PC-3 (cell line): ENCODE results near the gene FBXO24.

Experiments used
- EZH2 ChIP-seq: fragments of 300-600 bp; sonication (generic); IDR thresholded peaks from one replicate; pipeline ENCODE4 v1.6.1; 2017; ENCODE audit warnings: antibody characterized with exemption, mild to moderate bottlenecking, low read length; ENCODE audit not compliant: unreplicated experiment
- TF ChIP-seq, protein P1 (sequence below): fragments of 300-600 bp; sonication (generic); conservative IDR thresholded peaks from 2 replicates; pipeline ENCODE4 v1.5.1; 2017; ENCODE audit warnings: antibody characterized with exemption, low read depth, mild to moderate bottlenecking, low read length

GRCh38 chr7:100584683-100585510 is 1.2 kb upstream of the FBXO24 start:
- TF ChIP-seq, protein P1, sequence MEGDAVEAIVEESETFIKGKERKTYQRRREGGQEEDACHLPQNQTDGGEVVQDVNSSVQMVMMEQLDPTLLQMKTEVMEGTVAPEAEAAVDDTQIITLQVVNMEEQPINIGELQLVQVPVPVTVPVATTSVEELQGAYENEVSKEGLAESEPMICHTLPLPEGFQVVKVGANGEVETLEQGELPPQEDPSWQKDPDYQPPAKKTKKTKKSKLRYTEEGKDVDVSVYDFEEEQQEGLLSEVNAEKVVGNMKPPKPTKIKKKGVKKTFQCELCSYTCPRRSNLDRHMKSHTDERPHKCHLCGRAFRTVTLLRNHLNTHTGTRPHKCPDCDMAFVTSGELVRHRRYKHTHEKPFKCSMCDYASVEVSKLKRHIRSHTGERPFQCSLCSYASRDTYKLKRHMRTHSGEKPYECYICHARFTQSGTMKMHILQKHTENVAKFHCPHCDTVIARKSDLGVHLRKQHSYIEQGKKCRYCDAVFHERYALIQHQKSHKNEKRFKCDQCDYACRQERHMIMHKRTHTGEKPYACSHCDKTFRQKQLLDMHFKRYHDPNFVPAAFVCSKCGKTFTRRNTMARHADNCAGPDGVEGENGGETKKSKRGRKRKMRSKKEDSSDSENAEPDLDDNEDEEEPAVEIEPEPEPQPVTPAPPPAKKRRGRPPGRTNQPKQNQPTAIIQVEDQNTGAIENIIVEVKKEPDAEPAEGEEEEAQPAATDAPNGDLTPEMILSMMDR, result no peak
- no peak for TF ChIP-seq EZH2
